Endodermal cell (in vitro differentiated cells): ENCODE measurements around the gene TNRC18. TPM values are rescaled to one million over a fixed set of nuclear protein-coding genes. Genes with fewer than 3 reads are reported as not detected.

Experiments
- total RNA-seq, 2 donors: library from RNA; stranded (reverse); fragmentation: NEBNext Ultra II Directional in 1 of 2; extraction: Animal tissue kit (Norgen Biotek cat#: 25700) in 1 of 2; gene quantifications; 2 replicates in 1 of 2; 3 replicates in 1 of 2; pipeline ENCODE4 v1.2.1, GENCODE V29; 2021

Gene TNRC18
- total RNA-seq, 2 donors from 2014 or later, result 103 to 136 TPM

Other genes with a start within 250 kb of the TNRC18 start
- 100 to 1,000 TPM in 1 of 2 donors, 10 to 100 TPM in 1; 95.2 to 103 TPM for gene WIPI2, start 233.6 kb downstream of the TNRC18 start, total RNA-seq
- gene SLC29A4, start 140.9 kb downstream of the TNRC18 start, total RNA-seq, result 10 to 100 TPM; 15.0 to 23.8 TPM
- 10 to 100 TPM; 13.4 to 15.5 TPM for gene FBXL18, start 90.0 kb upstream of the TNRC18 start, total RNA-seq
- gene ACTB, start 106.8 kb upstream of the TNRC18 start, total RNA-seq, result 1,000 to 10,000 TPM; 4,550 to 5,347 TPM
- 100 to 1,000 TPM; 691 to 720 TPM for gene FSCN1, start 169.0 kb upstream of the TNRC18 start, total RNA-seq